T-cell (primary cell): Measurements from ENCODE around the gene CSN2. TPM values are rescaled to one million over a fixed set of nuclear protein-coding genes. Genes with fewer than 3 reads are reported as not detected.

Experiments used
- ATAC-seq, 4 experiments: fragments of 200-7000 bp in 3 of 4; fragments of 150-1000 bp in 1 of 4; cut with Tn5 transposase; replicated peaks in 1 of 4; 1 replicate in 3 of 4; 2 replicates in 1 of 4; pipeline ENCODE4 v1.10.0; 2021; ENCODE audit warnings: moderate library complexity in 3 of 4, mild to moderate bottlenecking in 2 of 4, moderate number of reproducible peaks in 1 of 4
- CTCF ChIA-PET, 2 donors: fragments of 300-600 bp; sonication (Branson Sonifier 250); formaldehyde crosslinking; loops; one replicate each; lab custom pipeline; 2022; ENCODE audit warnings: antibody characterized with exemption in 2 of 2; lab: Charles Lee
- POLR2A ChIA-PET, 2 donors: fragments of 300-600 bp; sonication (Branson Sonifier 250); formaldehyde crosslinking; loops; one replicate each; lab custom pipeline; 2022; ENCODE audit warnings: antibody characterized with exemption in 2 of 2; lab: Charles Lee
- DNase-seq, 35 experiments: peaks; one replicate each; pipeline versions ENCODE4 v3.0.0 to v3.0.0-alpha.2; 2013 to 2023
- H3K27ac ChIP-seq: one replicate; pipeline ENCODE4 v1.5.1; 2013; ENCODE audit warnings: low read length
- H3K27me3 ChIP-seq, 2 experiments: replicated peaks in 1 of 2; 1 replicate in 1 of 2; 2 replicates in 1 of 2; pipeline versions ENCODE4 v1.6.1 to v1.7.0; 2013; ENCODE audit warnings: low read length in 1 of 2, mixed read lengths in 1 of 2; ENCODE audit not compliant: control insufficient read depth in 2 of 2, insufficient read depth in 2 of 2; ENCODE audit errors: extremely low read depth in 1 of 2
- H3K36me3 ChIP-seq, 2 donors: 1 replicate in 1 of 2; 2 replicates in 1 of 2; pipeline versions ENCODE4 v1.6.1 to v1.7.0; 2013; ENCODE audit warnings: low read length in 1 of 2; ENCODE audit not compliant: control insufficient read depth in 2 of 2, insufficient read depth in 1 of 2; ENCODE audit errors: extremely low read depth in 1 of 2
- H3K4me1 ChIP-seq, 2 experiments: 1 replicate in 1 of 2; 2 replicates in 1 of 2; pipeline versions ENCODE4 v1.6.1 to v1.7.0; 2013; ENCODE audit warnings: low read length in 2 of 2, mixed read lengths in 1 of 2; ENCODE audit not compliant: insufficient read depth in 2 of 2, control insufficient read depth in 1 of 2; ENCODE audit errors: extremely low read depth in 1 of 2
- H3K4me3 ChIP-seq, 2 donors: 1 replicate in 1 of 2; 2 replicates in 1 of 2; pipeline versions ENCODE4 v1.5.1 to v1.7.0; 2013; ENCODE audit warnings: mild to moderate bottlenecking in 2 of 2, low read length in 1 of 2, moderate library complexity in 1 of 2; ENCODE audit not compliant: control insufficient read depth in 1 of 2; ENCODE audit errors: extremely low read depth in 1 of 2
- H3K9me3 ChIP-seq: 2 replicates; pipeline ENCODE4 v1.7.0; 2013
- H3K27ac Mint-ChIP-seq, 2 donors: one replicate each; pipeline ENCODE4 v1.8.0; 2020 to 2021; ENCODE audit warnings: mild to moderate bottlenecking in 2 of 2, mixed read lengths in 2 of 2
- H3K27me3 Mint-ChIP-seq, 2 donors: one replicate each; pipeline ENCODE4 v1.8.0; 2021 to 2022; ENCODE audit warnings: mixed read lengths in 2 of 2
- H3K36me3 Mint-ChIP-seq: one replicate; pipeline ENCODE4 v1.8.0; 2021; ENCODE audit warnings: mixed read lengths
- H3K4me1 Mint-ChIP-seq, 3 donors: one replicate each; pipeline ENCODE4 v1.8.0; 2020 to 2022; ENCODE audit warnings: mixed read lengths in 3 of 3, mild to moderate bottlenecking in 1 of 3
- H3K4me3 Mint-ChIP-seq, 3 donors: one replicate each; pipeline ENCODE4 v1.8.0; 2020 to 2022; ENCODE audit warnings: mild to moderate bottlenecking in 3 of 3, mixed read lengths in 3 of 3, moderate library complexity in 3 of 3
- H3K9me3 Mint-ChIP-seq, 3 donors: one replicate each; pipeline ENCODE4 v1.8.0; 2020 to 2022; ENCODE audit warnings: mixed read lengths in 3 of 3
- WGBS: methylation state at CpG from one replicate; pipeline ENCODE4 v1.1.5; 2013; ENCODE audit warnings: missing lambda C conversion rate; ENCODE audit not compliant: insufficient coverage; 5-methylcytosine and 5-hydroxymethylcytosine counted together
- total RNA-seq, 35 experiments: library from RNA in 6 of 35; stranded (reverse) in 6 of 35; fragments of 120-200 nt in 1 of 35; gene quantifications; one replicate each; pipeline versions ENCODE4 v1.2.1 to v1.2.4 and lab custom pipeline; 2013 to 2026

CSN2 gene
- total RNA-seq, 5 donors from 2014 or later (not counting 1 experiment from before 2014, with no cell fraction given) = not detected

- POLR2A ChIA-PET = no interaction called here
- no peak overlapping the region for H3K27ac ChIP-seq
- no peak for ATAC-seq
- no peak overlapping the region for H3K27ac Mint-ChIP-seq
- H3K9me3 Mint-ChIP-seq = peaks cover 0 to 3% (median 3%) of the 10 kb centered on the region in 3 donors
- no peak overlapping the region for H3K4me3 ChIP-seq
- no peak overlapping the region for H3K4me3 Mint-ChIP-seq
- no peak for DNase-seq
- H3K4me1 Mint-ChIP-seq = no peaks in the 10 kb centered on the region
- H3K4me1 ChIP-seq = no peaks in the 10 kb centered on the region
- WGBS = 60% methylated on average over 2 of the region's 5 CpGs
- no peaks in the 10 kb centered on the region for H3K36me3 ChIP-seq
- H3K27me3 Mint-ChIP-seq = no peaks in the 10 kb centered on the region
- CTCF ChIA-PET = no interaction called here
- H3K36me3 Mint-ChIP-seq = no peaks in the 10 kb centered on the region
- H3K27me3 ChIP-seq = no peaks in the 10 kb centered on the region
- no peaks in the 10 kb centered on the region for H3K9me3 ChIP-seq
Observed at GRCh38 chr4:69994782-69995181, 29.3 kb upstream of the CSN2 start.

GRCh38 chr4:69991016-69991415 lies 25.5 kb upstream of the CSN2 start:
- no peak for DNase-seq
- no peak for ATAC-seq
- Mint-ChIP-seq H3K27me3 (no peaks in the 10 kb centered on the region), H3K9me3 (no peaks in the 10 kb centered on the region), H3K4me1 (no peaks in the 10 kb centered on the region), H3K36me3 (no peaks in the 10 kb centered on the region), H3K4me3 (no peak overlapping the region), H3K27ac (no peak overlapping the region)
- Histone ChIP-seq H3K4me1 (no peaks in the 10 kb centered on the region), H3K27ac (no peak overlapping the region), H3K27me3 (no peaks in the 10 kb centered on the region), H3K4me3 (no peak overlapping the region), H3K9me3 (no peaks in the 10 kb centered on the region), H3K36me3 (no peaks in the 10 kb centered on the region)
- CTCF ChIA-PET = no interaction called here
- POLR2A ChIA-PET = no interaction called here
- WGBS = 88% methylated on average over 3 of the region's 4 CpGs

- Histone ChIP-seq H3K27me3 (no peaks in the 10 kb centered on the region), H3K27ac (no peak overlapping the region), H3K36me3 (no peaks in the 10 kb centered on the region), H3K4me1 (no peaks in the 10 kb centered on the region), H3K9me3 (no peaks in the 10 kb centered on the region), H3K4me3 (no peak overlapping the region)
- no peak for ATAC-seq
- ChIA-PET POLR2A (no interaction called here), CTCF (no interaction called here)
- no CpG with 5 or more reads among the region's 1 CpG for WGBS
- Mint-ChIP-seq H3K36me3 (no peaks in the 10 kb centered on the region), H3K27ac (no peak overlapping the region), H3K9me3 (no peaks in the 10 kb centered on the region), H3K27me3 (no peaks in the 10 kb centered on the region), H3K4me1 (no peaks in the 10 kb centered on the region), H3K4me3 (no peak overlapping the region)
- no peak for DNase-seq
Observed at GRCh38 chr4:69986663-69987062, 21.1 kb upstream of the CSN2 start.

- Histone ChIP-seq H3K27me3 (no peaks in the 10 kb centered on the region), H3K4me3 (no peak overlapping the region), H3K27ac (no peak overlapping the region), H3K36me3 (no peaks in the 10 kb centered on the region), H3K9me3 (no peaks in the 10 kb centered on the region), H3K4me1 (no peaks in the 10 kb centered on the region)
- no peaks in the 10 kb centered on the region for H3K36me3 Mint-ChIP-seq
- H3K27me3 Mint-ChIP-seq = no peaks in the 10 kb centered on the region
- H3K4me3 Mint-ChIP-seq = no peak overlapping the region
- no peaks in the 10 kb centered on the region for H3K4me1 Mint-ChIP-seq
- ChIA-PET POLR2A (no interaction called here), CTCF (no interaction called here)
- no CpG with 5 or more reads among the region's 2 CpGs for WGBS
- DNase-seq = no peak
- no peak for ATAC-seq
- H3K27ac Mint-ChIP-seq = no peak overlapping the region
- H3K9me3 Mint-ChIP-seq = no peaks in the 10 kb centered on the region
Observed at GRCh38 chr4:69984030-69984443, 18.5 kb upstream of the CSN2 start.

- Mint-ChIP-seq H3K4me1 (no peaks in the 10 kb centered on the region), H3K4me3 (no peak overlapping the region), H3K36me3 (no peaks in the 10 kb centered on the region), H3K9me3 (no peaks in the 10 kb centered on the region), H3K27me3 (peaks cover 0 to 5% of the 10 kb centered on the region in 2 donors), H3K27ac (no peak overlapping the region)
- no peak overlapping the region for H3K4me3 ChIP-seq
- no peak overlapping the region for H3K27ac ChIP-seq
- H3K4me1 ChIP-seq = no peaks in the 10 kb centered on the region
- H3K36me3 ChIP-seq = no peaks in the 10 kb centered on the region
- peaks cover 0 to 2% of the 10 kb centered on the region in 2 experiments for H3K27me3 ChIP-seq
- DNase-seq = no peak
- no peak for ATAC-seq
- H3K9me3 ChIP-seq = no peaks in the 10 kb centered on the region
- ChIA-PET CTCF (no interaction called here), POLR2A (no interaction called here)
Observed at GRCh38 chr4:69977582-69977981, 12.1 kb upstream of the CSN2 start.

GRCh38 chr4:69974631-69975030 lies 9.1 kb upstream of the CSN2 start:
- Mint-ChIP-seq H3K4me1 (no peaks in the 10 kb centered on the region), H3K9me3 (no peaks in the 10 kb centered on the region), H3K36me3 (no peaks in the 10 kb centered on the region), H3K4me3 (no peak overlapping the region), H3K27ac (no peak overlapping the region), H3K27me3 (peaks cover 0 to 5% of the 10 kb centered on the region in 2 donors)
- no peak overlapping the region for H3K27ac ChIP-seq
- H3K9me3 ChIP-seq = no peaks in the 10 kb centered on the region
- CTCF ChIA-PET = no interaction called here
- H3K36me3 ChIP-seq = no peaks in the 10 kb centered on the region
- H3K27me3 ChIP-seq = peaks cover 0 to 2% of the 10 kb centered on the region in 2 experiments
- WGBS = no CpG with 5 or more reads among the region's 1 CpG
- POLR2A ChIA-PET = no interaction called here
- no peak for ATAC-seq
- no peak overlapping the region for H3K4me3 ChIP-seq
- DNase-seq = no peak
- H3K4me1 ChIP-seq = no peaks in the 10 kb centered on the region

- no peak overlapping the region for H3K4me3 ChIP-seq
- H3K27ac Mint-ChIP-seq = no peak overlapping the region
- H3K27ac ChIP-seq = no peak overlapping the region
- WGBS = 10% methylated on average over 1 of the region's 1 CpG
- DNase-seq (no peak), ATAC-seq (no peak)
- no peaks in the 10 kb centered on the region for H3K27me3 Mint-ChIP-seq
- H3K9me3 ChIP-seq = no peaks in the 10 kb centered on the region
- H3K36me3 Mint-ChIP-seq = no peaks in the 10 kb centered on the region
- H3K4me1 Mint-ChIP-seq = no peaks in the 10 kb centered on the region
- H3K9me3 Mint-ChIP-seq = peaks cover 0 to 3% (median 0%) of the 10 kb centered on the region in 3 donors
- ChIA-PET POLR2A (no interaction called here), CTCF (interaction anchor here in 1 of 2 donors (0.6 kb wide), 1 partner anchor 579 kb away, joined by 3 read pairs; no protein-coding TSS in a partner anchor)
- no peak overlapping the region for H3K4me3 Mint-ChIP-seq
- H3K4me1 ChIP-seq = no peaks in the 10 kb centered on the region
- H3K36me3 ChIP-seq = no peaks in the 10 kb centered on the region
- no peaks in the 10 kb centered on the region for H3K27me3 ChIP-seq
Observed at GRCh38 chr4:69970071-69970470, 4.5 kb upstream of the CSN2 start.
